Activated CD4-positive, alpha-beta T cell treated with anti-CD3 and anti-CD28 coated beads for 4 hours (primary cell): ENCODE data around the gene TEX101.

Experiments
- DNase-seq, 2 donors: peaks; one replicate each; pipeline ENCODE4 v3.0.0-alpha.2; 2020

Gene TEX101

GRCh38 chr19:43450545-43450997 lies 35.9 kb downstream of the TEX101 start:
- DNase-seq: no peak

- no peak for DNase-seq
Observed at GRCh38 chr19:43452582-43452981, 37.9 kb downstream of the TEX101 start.

GRCh38 chr19:43454031-43454430 lies 39.3 kb downstream of the TEX101 start:
- DNase-seq: no peak

GRCh38 chr19:43455321-43456113 lies 40.8 kb downstream of the TEX101 start:
- no peak for DNase-seq

GRCh38 chr19:43457809-43458208 lies 43.1 kb downstream of the TEX101 start:
- no peak for DNase-seq

GRCh38 chr19:43460362-43461016 lies 45.8 kb downstream of the TEX101 start:
- DNase-seq: no peak

- DNase-seq: no peak
Observed at GRCh38 chr19:43461303-43461702, 46.6 kb downstream of the TEX101 start.

- no peak for DNase-seq
Observed at GRCh38 chr19:43462383-43462782, 47.7 kb downstream of the TEX101 start.

- no peak for DNase-seq
Observed at GRCh38 chr19:43462785-43463380, 48.2 kb downstream of the TEX101 start.

GRCh38 chr19:43463381-43464133 lies 48.9 kb downstream of the TEX101 start:
- DNase-seq: peak; percentile 99 to 100

GRCh38 chr19:43464134-43464775 lies 49.6 kb downstream of the TEX101 start:
- DNase-seq: peak in 1 of 2 donors; percentile 69

GRCh38 chr19:43465468-43466120 lies 50.9 kb downstream of the TEX101 start, which contains the start of gene LYPD3:
TSS of gene LYPD3 (minus strand) at chr19:43465608. CDS start at chr19:43465571, 37 bp downstream.
- DNase-seq: no peak

- no peak for DNase-seq
Observed at GRCh38 chr19:43466793-43467192, 52.1 kb downstream of the TEX101 start.

GRCh38 chr19:43467276-43467675 lies 52.6 kb downstream of the TEX101 start:
- no peak for DNase-seq

GRCh38 chr19:43467730-43468129 lies 53.0 kb downstream of the TEX101 start:
- no peak for DNase-seq
